ENCODE measurements around the gene PYGO1. TPM values are rescaled to one million over a fixed set of nuclear protein-coding genes. Genes with fewer than 3 reads are reported as not detected.

The PYGO1 gene
- total and polyA plus RNA-seq, 2 of the 8 experiments (the other 6 are each of a cell fraction or from before 2014, with no cell fraction given), result 0.50 to 1.1 TPM

DNA sequence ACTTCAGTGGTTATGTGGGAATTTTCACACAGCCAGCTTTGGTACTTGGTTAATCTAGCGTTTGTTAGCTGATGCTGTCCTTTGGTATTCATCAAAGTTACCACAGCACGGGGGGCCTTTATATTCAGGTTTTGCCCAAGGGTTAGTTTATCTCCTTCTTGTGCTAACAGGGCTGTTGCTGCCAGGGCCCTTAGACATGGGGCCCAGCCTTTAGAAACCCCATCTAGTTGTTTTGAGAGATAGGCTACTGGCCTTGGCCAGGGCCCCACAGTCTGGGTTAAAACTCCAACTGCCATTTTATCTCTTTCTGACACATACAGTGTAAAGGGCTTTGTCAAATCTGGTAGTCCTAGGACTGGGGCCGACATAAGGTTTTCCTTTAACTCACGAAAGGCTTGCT lies 72.7 kb downstream of the PYGO1 start:
- no peaks in the 10 kb centered on the region for H3K4me1 ChIP-seq (replicated peaks in 1 of 4; ENCODE audit: control insufficient read depth in 3 of 4, insufficient read depth in 4 of 4, low read length in 3 of 4)
- no peaks in the 10 kb centered on the region for H3K36me3 ChIP-seq (ENCODE audit: control insufficient read depth in 2 of 4, insufficient read depth in 4 of 4, low read length in 3 of 4)
- no peak overlapping the region for H2AK5ac ChIP-seq (ENCODE audit: low read depth, low read length)
- no peak overlapping the region for H2BK20ac ChIP-seq (ENCODE audit: low read length)
- H2AFZ ChIP-seq (ENCODE audit: low read length), result no peak overlapping the region
- no peak overlapping the region for H2BK120ac ChIP-seq (replicated peaks; ENCODE audit: low read depth, low read length)
- no peak for FAIRE-seq
- no peak for DNase-seq (ENCODE audit: low read depth in 1 of 2, low spot score in 2 of 2)
- no peaks in the 10 kb centered on the region for H3K23me2 ChIP-seq (ENCODE audit: low read depth, low read length)
- H3K23ac ChIP-seq (ENCODE audit: insufficient read length), result no peak overlapping the region
- no peak overlapping the region for H2BK5ac ChIP-seq (ENCODE audit: low read depth, low read length)
- H3K56ac ChIP-seq (replicated peaks; ENCODE audit: insufficient read length, low read depth, low read length), result no peak overlapping the region
- no peak overlapping the region for H3K4me2 ChIP-seq (ENCODE audit: insufficient read depth in 1 of 2, low read depth in 2 of 2, low read length in 2 of 2)
- H3K4ac ChIP-seq (replicated peaks; ENCODE audit: insufficient read length, low read depth, low read length), result no peak overlapping the region
- no peak overlapping the region for H3K14ac ChIP-seq (ENCODE audit: insufficient read length)
- H4K5ac ChIP-seq (ENCODE audit: insufficient read length, low read depth, low read length), result no peak overlapping the region
- no peak overlapping the region for H2BK15ac ChIP-seq (ENCODE audit: low read length)
- H3K79me2 ChIP-seq (ENCODE audit: control insufficient read depth in 1 of 2, insufficient read depth in 2 of 2, low read length in 2 of 2), result no peaks in the 10 kb centered on the region
- H4K91ac ChIP-seq (replicated peaks; ENCODE audit: insufficient read length, low read length), result no peak overlapping the region
- 96% methylated on average over 4 of the region's 4 CpGs; no CpG with 5 or more reads in 1 of the 2 experiments for WGBS, 2 experiments (ENCODE audit: extremely low coverage in 1 of 2, insufficient coverage in 1 of 2, insufficient read length in 1 of 2, insufficient replicate concordance in 2 of 2, low coverage in 1 of 2, low lambda C conversion rate in 2 of 2, missing lambda C conversion rate in 1 of 2)
- H2BK12ac ChIP-seq (ENCODE audit: low read depth, low read length), result no peak overlapping the region
- H3K27me3 ChIP-seq (replicated peaks in 1 of 4; ENCODE audit: control insufficient read depth in 3 of 4, extremely low read depth in 1 of 4, insufficient read depth in 3 of 4, low read length in 3 of 4), result no peaks in the 10 kb centered on the region
- ChIA-PET POLR2A (ENCODE audit: partially characterized antibody) (no interaction called here), CTCF (ENCODE audit: partially characterized antibody) (interaction anchor here (0.6 to 8.6 kb wide), 10 partner anchors 14 to 384 kb away, joined by 3 to 111 read pairs (median 4); no protein-coding TSS in a partner anchor)
- no peaks in the 10 kb centered on the region for H3K79me1 ChIP-seq (ENCODE audit: low read depth, low read length)
- no peaks in the 10 kb centered on the region for H4K20me1 ChIP-seq (replicated peaks in 1 of 2; ENCODE audit: control insufficient read depth in 1 of 2, insufficient read depth in 2 of 2, low read length in 2 of 2)
- H3K27ac ChIP-seq (ENCODE audit: low read depth, low read length), result no peak overlapping the region
- no peak overlapping the region for H3K4me3 ChIP-seq (ENCODE audit: extremely low read depth in 1 of 4, insufficient read depth in 2 of 4, low read depth in 3 of 4, low read length in 4 of 4)
- H3K9me3 ChIP-seq (ENCODE audit: insufficient read depth in 2 of 2, low read depth in 1 of 2, low read length in 1 of 2), result no peaks in the 10 kb centered on the region
- no peak overlapping the region for H4K8ac ChIP-seq (ENCODE audit: extremely low read depth, insufficient read depth, low read length)
- H3K18ac ChIP-seq (ENCODE audit: extremely low read depth, low read length), result no peak overlapping the region
- H3K9ac ChIP-seq (replicated peaks in 1 of 4; ENCODE audit: extremely low read depth in 1 of 4, low read depth in 3 of 4, low read length in 3 of 4), result no peak overlapping the region
- TF ChIP-seq RBBP5 (IDR thresholded peaks at IDR 0.05; ENCODE audit: borderline replicate concordance, low read depth, low read length) (no peak), RNF2 (IDR thresholded peaks at IDR 0.05; ENCODE audit: borderline replicate concordance, low read depth, low read length, missing control alignments, poor library complexity, severe bottlenecking) (no peak), KDM4A (IDR thresholded peaks at IDR 0.05; ENCODE audit: low read depth, low read length, severe bottlenecking) (no peak), POLR2AphosphoS5 (IDR thresholded peaks at IDR 0.05; ENCODE audit: low read depth, low read length) (no peak), ATF2 (IDR thresholded peaks at IDR 0.05; ENCODE audit: low read length) (no peak), SIN3A (conservative IDR thresholded peaks at IDR 0.05 in 1 of 2, IDR thresholded peaks at IDR 0.05 in 1 of 2; ENCODE audit: low read depth in 1 of 2, low read length in 2 of 2) (no peak), HDAC6 (IDR thresholded peaks at IDR 0.05; ENCODE audit: low read depth, low read length) (no peak), KDM5A (IDR thresholded peaks at IDR 0.05; ENCODE audit: low read length) (no peak), HDAC2 (IDR thresholded peaks at IDR 0.05; ENCODE audit: borderline replicate concordance in 1 of 2, low read depth in 2 of 2, low read length in 2 of 2) (no peak), GABPA (IDR thresholded peaks at IDR 0.05; ENCODE audit: borderline replicate concordance, insufficient read depth, low read length) (no peak), CTBP2 (IDR thresholded peaks at IDR 0.05; ENCODE audit: borderline replicate concordance, insufficient read depth, insufficient read length, low read length) (no peak)
